SKM-1 (cell line): ENCODE data around the gene TPK1.
A peak's percentile ranks its signal among the peaks of the same experiment; 100 is the strongest.
"Not testable (repeated sequence)": the region's sequence is repeated elsewhere in the genome, so short reads cannot be mapped to it uniquely, and the experiment has no call there.

Experiments
- DNase-seq: peaks from one replicate; lab custom pipeline; 2025; ENCODE audit not compliant: unreplicated experiment; lab: John Stamatoyannopoulos, UW

The TPK1 gene

GRCh38 chr7:144824360-144824759 is 11.5 kb downstream of the TPK1 start:
- no peak for DNase-seq

GRCh38 chr7:144822223-144822622 is 13.6 kb downstream of the TPK1 start:
- DNase-seq, result no peak

GRCh38 chr7:144821067-144821466 is 14.8 kb downstream of the TPK1 start:
- DNase-seq, result no peak

GRCh38 chr7:144820552-144820951 is 15.3 kb downstream of the TPK1 start:
- DNase-seq, result no peak

DNA sequence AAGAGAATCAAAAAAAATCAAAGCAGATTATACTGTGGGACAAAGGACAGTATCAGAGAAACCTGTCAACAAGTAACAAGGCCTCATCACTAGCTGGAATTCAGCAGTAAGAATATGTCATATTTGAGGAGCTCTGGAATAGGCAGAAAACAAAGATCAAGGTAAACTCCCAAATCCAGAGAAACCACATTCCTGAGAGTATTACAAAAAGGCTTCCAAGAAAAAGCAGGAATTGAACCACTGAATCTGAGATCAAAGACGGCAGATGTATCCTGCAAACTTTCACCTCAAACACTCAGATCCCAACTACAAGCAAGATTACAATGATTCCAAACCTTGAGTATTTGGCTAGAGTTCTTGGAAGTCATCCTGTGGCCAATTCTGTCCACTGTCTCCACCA is 16.3 kb downstream of the TPK1 start:
- DNase-seq, result no peak

DNA sequence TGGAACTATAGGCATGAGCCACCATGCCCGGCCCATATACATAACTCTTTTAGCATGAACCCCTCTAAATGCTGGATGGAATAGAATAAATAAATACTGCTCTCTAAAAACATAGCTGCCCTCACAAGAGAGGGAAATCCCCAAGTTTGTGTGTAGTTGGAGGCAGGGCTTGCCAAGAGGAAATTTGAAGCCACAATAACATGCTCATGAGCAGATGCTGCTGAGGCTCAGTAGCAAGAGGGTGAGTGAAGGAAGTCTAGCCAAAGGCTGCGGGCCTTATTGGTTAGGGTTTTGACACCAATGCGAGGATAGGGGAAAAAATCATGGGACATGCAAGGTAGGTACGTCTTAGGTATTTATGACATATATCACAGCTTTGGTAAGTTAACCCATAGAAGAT is 17.3 kb downstream of the TPK1 start:
- no peak for DNase-seq

GRCh38 chr7:144817001-144817400 is 18.9 kb downstream of the TPK1 start:
- no peak for DNase-seq

DNA sequence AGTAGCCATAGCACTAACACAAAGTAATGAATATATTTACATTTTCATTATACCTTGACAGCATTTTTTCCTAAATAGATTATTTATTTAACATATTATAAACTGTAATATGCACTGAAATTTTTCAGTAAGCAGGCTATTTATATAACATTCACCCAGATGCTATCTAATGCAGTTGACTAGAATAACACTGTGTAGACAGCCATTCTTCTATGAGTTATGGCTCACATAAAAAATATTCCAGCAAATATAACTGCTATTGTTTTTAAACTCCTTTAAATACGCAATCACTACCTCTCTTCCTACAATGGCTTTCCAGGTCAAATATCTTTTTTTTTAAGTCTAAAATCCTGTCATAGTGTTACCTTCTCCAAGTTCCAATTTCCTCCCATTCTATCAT is 21.6 kb downstream of the TPK1 start:
- no peak for DNase-seq

- DNase-seq, result peak; percentile 2
Measured at GRCh38 chr7:144812379-144813283, 23.2 kb downstream of the TPK1 start.

- no peak for DNase-seq
Measured at GRCh38 chr7:144805627-144806239, 30.1 kb downstream of the TPK1 start.

GRCh38 chr7:144800678-144801436 is 35.0 kb downstream of the TPK1 start:
- DNase-seq, result not testable (repeated sequence)

GRCh38 chr7:144796919-144797318 is 38.9 kb downstream of the TPK1 start:
- DNase-seq, result no peak

DNA sequence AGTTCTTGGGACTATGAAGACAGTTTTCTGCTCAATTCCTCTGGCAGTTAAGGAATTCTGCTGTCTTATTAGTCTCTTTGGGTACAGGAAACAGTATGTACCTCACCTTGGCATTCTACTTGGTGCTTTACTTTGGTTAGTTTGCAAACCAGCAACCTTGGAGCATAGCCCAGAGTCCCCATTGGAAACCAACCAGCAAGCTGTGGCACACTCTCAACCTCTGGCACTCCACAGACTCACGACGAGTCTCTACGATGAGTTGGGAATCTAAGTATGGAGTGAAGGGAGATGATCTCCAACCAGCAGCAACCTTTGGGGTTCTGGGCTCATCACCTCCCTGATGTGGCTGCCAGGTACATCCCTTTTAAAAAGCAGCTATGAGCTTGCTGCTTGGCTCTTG is 43.8 kb downstream of the TPK1 start:
- DNase-seq, result no peak

- no peak for DNase-seq
Measured at GRCh38 chr7:144791488-144791887, 44.4 kb downstream of the TPK1 start.

DNA sequence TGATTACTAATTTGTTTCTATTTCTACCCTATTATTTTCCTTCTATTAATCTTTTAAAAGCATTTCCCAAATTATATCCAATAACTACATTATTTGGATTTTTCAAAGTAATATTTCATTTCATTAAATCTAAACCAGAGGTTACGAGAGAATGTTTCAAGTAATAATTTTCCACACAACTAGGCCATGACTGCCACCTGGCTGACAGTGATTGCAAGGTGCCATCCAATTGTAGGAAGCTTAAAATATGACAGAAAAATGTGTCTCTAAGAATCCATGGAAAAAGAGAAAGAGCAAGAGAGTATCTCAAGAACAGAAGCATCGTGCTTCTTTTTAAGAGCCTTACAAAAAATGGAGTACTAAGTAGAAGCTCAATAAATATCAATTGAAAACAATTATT is 48.7 kb downstream of the TPK1 start:
- no peak for DNase-seq

GRCh38 chr7:144786522-144786921 is 49.3 kb downstream of the TPK1 start:
- no peak for DNase-seq

DNA sequence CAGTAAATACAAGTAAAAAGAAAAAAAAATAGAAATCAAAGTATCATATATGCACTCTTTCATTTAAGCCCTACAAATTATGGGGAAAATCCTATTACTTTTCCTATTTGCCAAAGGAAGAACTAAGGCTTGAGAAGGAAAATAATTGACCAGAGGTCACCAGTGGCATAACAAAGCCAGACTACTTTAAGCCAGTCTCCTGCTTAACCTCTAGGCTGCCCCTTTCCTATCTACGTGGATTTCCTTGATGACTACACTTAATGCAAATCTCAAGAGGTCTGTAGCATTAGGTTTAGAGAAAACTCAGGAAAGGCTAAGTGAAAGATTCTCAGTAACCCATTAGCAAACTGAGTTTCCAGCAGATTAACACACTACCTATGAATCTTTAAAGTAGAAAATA is 49.8 kb downstream of the TPK1 start:
- no peak for DNase-seq

- DNase-seq, result no peak
Measured at GRCh38 chr7:144785521-144785920, 50.3 kb downstream of the TPK1 start.

DNA sequence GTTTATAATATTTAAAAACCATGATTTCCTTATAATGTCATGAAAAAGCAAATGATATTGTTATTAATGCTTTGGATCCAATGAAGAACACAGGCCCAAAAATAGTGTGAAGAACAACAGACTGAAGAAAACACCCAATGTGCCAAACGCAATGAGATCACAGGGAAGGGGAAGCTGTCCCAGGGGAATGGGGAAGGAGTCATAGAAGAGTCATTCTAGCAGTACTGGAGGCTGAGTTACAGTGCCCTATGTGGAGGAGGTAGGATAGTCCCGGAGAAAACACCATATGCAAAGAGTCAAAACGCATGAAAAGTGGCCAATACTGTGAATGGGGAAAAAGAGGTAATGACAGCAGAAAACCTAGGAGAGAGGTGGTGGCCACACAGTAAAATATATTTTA is 50.9 kb downstream of the TPK1 start:
- no peak for DNase-seq

GRCh38 chr7:144784441-144784840 is 51.4 kb downstream of the TPK1 start:
- no peak for DNase-seq

DNA sequence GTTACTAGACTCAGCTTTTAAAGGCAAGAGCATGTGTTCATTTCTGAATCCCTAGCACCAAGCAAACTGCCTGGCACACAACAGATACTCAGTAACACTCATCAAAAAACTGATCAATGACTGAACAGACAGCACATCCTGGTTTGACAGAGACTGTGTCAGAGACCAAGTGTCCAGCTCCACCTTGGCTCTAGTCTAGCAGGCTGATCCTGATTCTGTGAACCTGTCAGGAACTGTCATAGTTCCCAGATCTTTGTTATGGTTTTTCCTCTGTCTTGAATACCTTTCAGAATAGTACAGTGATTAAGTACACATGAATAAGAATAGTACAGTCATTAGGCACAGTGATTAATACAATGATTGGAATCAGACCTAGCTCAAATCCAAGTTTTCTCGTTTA is 53.0 kb downstream of the TPK1 start:
- no peak for DNase-seq

GRCh38 chr7:144780071-144780608 is 55.7 kb downstream of the TPK1 start:
- DNase-seq, result no peak
